DND-41 (cell line): ENCODE measurements around the gene SERPINI1.

Experiments
- ATAC-seq: fragments of 200-7000 bp; cut with Tn5 transposase; 3 replicates; pipeline ENCODE4 v1.9.1; 2021; ENCODE audit warnings: low read depth; ENCODE audit not compliant: insufficient read depth
- DNase-seq: peaks from one replicate; pipeline ENCODE4 v3.0.0-alpha.2; 2020
- H2AFZ ChIP-seq: 2 replicates; pipeline ENCODE4 v1.6.0; 2012; ENCODE audit warnings: low read depth, low read length
- H3K27ac ChIP-seq: 2 replicates; pipeline ENCODE4 v1.5.1; 2012; ENCODE audit warnings: low read length, inconsistent platforms
- H3K27me3 ChIP-seq: fragments of 200-600 bp; sonication (generic); 2 replicates; pipeline ENCODE4 v1.6.0; 2012; ENCODE audit warnings: low read length, mild to moderate bottlenecking, inconsistent platforms; ENCODE audit not compliant: insufficient read depth, poor library complexity
- H3K36me3 ChIP-seq: 2 replicates; pipeline ENCODE4 v1.5.1; 2012; ENCODE audit warnings: low read length, inconsistent platforms; ENCODE audit not compliant: insufficient read depth
- H3K4me1 ChIP-seq: 2 replicates; pipeline ENCODE4 v1.5.1; 2012; ENCODE audit warnings: mild to moderate bottlenecking, low read length; ENCODE audit not compliant: insufficient read depth
- H3K4me2 ChIP-seq: 2 replicates; pipeline ENCODE4 v1.6.0; 2012; ENCODE audit warnings: mild to moderate bottlenecking, moderate library complexity, low read length, inconsistent platforms; ENCODE audit not compliant: insufficient read depth
- H3K4me3 ChIP-seq, 2 experiments: fragments of 200-600 bp in 1 of 2; shearing (Covaris generic) in 1 of 2; 2 replicates each; pipeline ENCODE4 v1.5.1; 2012 to 2016; ENCODE audit warnings: inconsistent platforms in 2 of 2, low read length in 2 of 2, mild to moderate bottlenecking in 2 of 2, low read depth in 1 of 2, moderate library complexity in 1 of 2
- H3K79me2 ChIP-seq: 2 replicates; pipeline ENCODE4 v1.6.0; 2012; ENCODE audit warnings: low read length, inconsistent platforms; ENCODE audit not compliant: insufficient read depth
- H3K9ac ChIP-seq: 2 replicates; pipeline ENCODE4 v1.6.0; 2012; ENCODE audit warnings: low read depth, mild to moderate bottlenecking, inconsistent platforms, low read length, moderate library complexity
- H3K9me3 ChIP-seq: 2 replicates; pipeline ENCODE4 v1.5.1; 2012; ENCODE audit warnings: low read length, moderate library complexity, mild to moderate bottlenecking, inconsistent platforms; ENCODE audit not compliant: insufficient read depth, severe bottlenecking
- H4K20me1 ChIP-seq: 2 replicates; pipeline ENCODE4 v1.6.0; 2012; ENCODE audit warnings: low read length; ENCODE audit not compliant: insufficient read depth
- EZH2 ChIP-seq: IDR thresholded peaks from 3 replicates; pipeline ENCODE4 v1.6.1; 2012; ENCODE audit warnings: borderline replicate concordance, low read depth, mild to moderate bottlenecking, moderate library complexity, low read length, inconsistent platforms; ENCODE audit not compliant: severe bottlenecking
- TF ChIP-seq, protein P1 (sequence below): IDR thresholded peaks from 2 replicates; pipeline ENCODE4 v1.5.1; 2012; ENCODE audit warnings: borderline replicate concordance, low read length, moderate library complexity, mild to moderate bottlenecking; ENCODE audit not compliant: poor library complexity, severe bottlenecking; ENCODE audit errors: extremely low read depth

Gene SERPINI1

GRCh38 chr3:167855306-167855705 lies 119.8 kb downstream of the SERPINI1 start:
- Histone ChIP-seq H2AFZ (no peak overlapping the region), H3K79me2 (no peaks in the 10 kb centered on the region), H3K9me3 (no peaks in the 10 kb centered on the region), H3K27me3 (no peaks in the 10 kb centered on the region), H3K4me3 (no peak overlapping the region), H3K9ac (no peak overlapping the region), H4K20me1 (no peaks in the 10 kb centered on the region), H3K27ac (no peak overlapping the region), H3K4me1 (no peaks in the 10 kb centered on the region), H3K36me3 (no peaks in the 10 kb centered on the region), H3K4me2 (no peak overlapping the region)
- TF ChIP-seq, protein P1, sequence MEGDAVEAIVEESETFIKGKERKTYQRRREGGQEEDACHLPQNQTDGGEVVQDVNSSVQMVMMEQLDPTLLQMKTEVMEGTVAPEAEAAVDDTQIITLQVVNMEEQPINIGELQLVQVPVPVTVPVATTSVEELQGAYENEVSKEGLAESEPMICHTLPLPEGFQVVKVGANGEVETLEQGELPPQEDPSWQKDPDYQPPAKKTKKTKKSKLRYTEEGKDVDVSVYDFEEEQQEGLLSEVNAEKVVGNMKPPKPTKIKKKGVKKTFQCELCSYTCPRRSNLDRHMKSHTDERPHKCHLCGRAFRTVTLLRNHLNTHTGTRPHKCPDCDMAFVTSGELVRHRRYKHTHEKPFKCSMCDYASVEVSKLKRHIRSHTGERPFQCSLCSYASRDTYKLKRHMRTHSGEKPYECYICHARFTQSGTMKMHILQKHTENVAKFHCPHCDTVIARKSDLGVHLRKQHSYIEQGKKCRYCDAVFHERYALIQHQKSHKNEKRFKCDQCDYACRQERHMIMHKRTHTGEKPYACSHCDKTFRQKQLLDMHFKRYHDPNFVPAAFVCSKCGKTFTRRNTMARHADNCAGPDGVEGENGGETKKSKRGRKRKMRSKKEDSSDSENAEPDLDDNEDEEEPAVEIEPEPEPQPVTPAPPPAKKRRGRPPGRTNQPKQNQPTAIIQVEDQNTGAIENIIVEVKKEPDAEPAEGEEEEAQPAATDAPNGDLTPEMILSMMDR = no peak
- TF ChIP-seq EZH2 = no peak
- DNase-seq (no peak), ATAC-seq (no peak)

DNA sequence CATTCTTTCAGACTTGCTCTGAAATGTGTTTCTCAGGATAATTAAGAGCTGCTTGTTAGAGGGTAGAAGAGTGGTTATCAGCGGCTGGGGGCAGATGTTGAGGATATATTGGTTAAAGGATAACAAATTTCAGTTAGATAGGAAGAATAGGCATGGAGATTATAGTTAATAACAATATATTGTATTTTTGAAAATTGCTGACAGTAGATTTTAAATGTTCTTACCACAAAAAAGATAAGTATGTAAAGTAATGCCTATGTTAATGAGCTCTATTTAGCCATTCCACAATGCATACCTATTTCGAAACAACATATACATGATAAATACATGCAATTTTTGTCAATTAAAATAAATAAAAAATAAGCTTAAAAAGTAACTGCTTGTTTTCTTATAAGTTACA lies 123.3 kb downstream of the SERPINI1 start:
- DNase-seq (no peak), ATAC-seq (no peak)
- no peaks in the 10 kb centered on the region for H3K4me1 ChIP-seq
- TF ChIP-seq, protein P1 = no peak
- TF ChIP-seq EZH2 = no peak
- H2AFZ ChIP-seq = no peak overlapping the region
- H3K27me3 ChIP-seq = no peaks in the 10 kb centered on the region
- H3K9ac ChIP-seq = no peak overlapping the region
- no peaks in the 10 kb centered on the region for H3K36me3 ChIP-seq
- no peak overlapping the region for H3K4me2 ChIP-seq
- H3K27ac ChIP-seq = no peak overlapping the region
- H3K4me3 ChIP-seq = no peak overlapping the region
- H3K79me2 ChIP-seq = no peaks in the 10 kb centered on the region
- no peaks in the 10 kb centered on the region for H3K9me3 ChIP-seq
- no peaks in the 10 kb centered on the region for H4K20me1 ChIP-seq

DNA sequence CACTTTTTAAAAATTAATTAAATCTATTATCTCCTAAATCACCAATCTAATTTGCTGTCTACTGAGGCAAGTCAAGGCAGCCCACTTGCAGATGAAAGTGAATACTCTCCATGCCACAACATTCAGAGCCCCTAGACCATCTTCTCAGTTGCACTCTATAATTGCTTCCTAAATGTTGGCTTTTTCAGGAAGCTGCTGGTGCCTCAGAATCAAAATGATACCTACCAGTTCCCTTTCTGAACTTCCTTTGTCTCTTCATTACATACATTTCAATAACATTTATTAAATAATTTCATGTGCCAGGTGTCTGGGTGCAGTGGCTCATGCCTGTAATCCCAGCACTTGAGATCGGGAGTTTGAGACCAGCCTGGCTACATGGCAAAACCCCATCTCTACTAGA lies 124.1 kb downstream of the SERPINI1 start:
- H3K9me3 ChIP-seq = no peaks in the 10 kb centered on the region
- no peak overlapping the region for H2AFZ ChIP-seq
- no peak overlapping the region for H3K4me2 ChIP-seq
- ATAC-seq = no peak
- no peaks in the 10 kb centered on the region for H3K79me2 ChIP-seq
- no peaks in the 10 kb centered on the region for H4K20me1 ChIP-seq
- H3K36me3 ChIP-seq = no peaks in the 10 kb centered on the region
- no peaks in the 10 kb centered on the region for H3K4me1 ChIP-seq
- H3K27me3 ChIP-seq = no peaks in the 10 kb centered on the region
- no peak for DNase-seq
- no peak overlapping the region for H3K27ac ChIP-seq
- no peak for TF ChIP-seq EZH2
- TF ChIP-seq, protein P1 = no peak
- H3K4me3 ChIP-seq = no peak overlapping the region
- H3K9ac ChIP-seq = no peak overlapping the region

DNA sequence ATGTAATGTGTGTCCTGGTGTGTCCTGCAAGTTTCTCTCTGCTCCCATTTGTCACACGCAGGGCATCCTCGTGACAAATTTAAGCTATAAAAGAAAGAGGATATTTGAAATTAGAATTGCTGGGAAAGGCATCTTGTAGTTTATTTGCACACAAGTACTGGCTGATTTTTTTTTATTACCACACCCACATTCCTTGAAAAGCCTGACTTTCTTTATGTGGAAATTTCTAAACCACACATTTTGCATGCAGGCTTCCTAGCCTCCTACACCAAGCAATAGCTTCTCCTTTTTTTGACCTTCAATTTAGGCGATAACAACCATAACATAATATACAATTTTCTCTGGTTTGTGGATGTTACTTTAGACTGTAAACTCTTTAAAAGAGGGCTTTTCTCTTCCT lies 126.1 kb downstream of the SERPINI1 start:
- Histone ChIP-seq H3K9me3 (no peaks in the 10 kb centered on the region), H3K79me2 (no peaks in the 10 kb centered on the region), H3K9ac (no peak overlapping the region), H3K27ac (no peak overlapping the region), H3K36me3 (no peaks in the 10 kb centered on the region), H3K27me3 (no peaks in the 10 kb centered on the region), H3K4me2 (no peak overlapping the region), H4K20me1 (no peaks in the 10 kb centered on the region), H3K4me1 (no peaks in the 10 kb centered on the region), H2AFZ (no peak overlapping the region), H3K4me3 (no peak overlapping the region)
- DNase-seq = no peak
- ATAC-seq = no peak
- no peak for TF ChIP-seq EZH2
- TF ChIP-seq, protein P1 = no peak
